ENCODE data around the gene DEAF1. TPM values are rescaled to one million over a fixed set of nuclear protein-coding genes. Genes with fewer than 3 reads are reported as not detected.
A peak's percentile ranks its signal among the peaks of the same experiment; 100 is the strongest.

DEAF1 gene
- total RNA-seq, 1 donor from 2014 or later, result 35.8 TPM

DNA sequence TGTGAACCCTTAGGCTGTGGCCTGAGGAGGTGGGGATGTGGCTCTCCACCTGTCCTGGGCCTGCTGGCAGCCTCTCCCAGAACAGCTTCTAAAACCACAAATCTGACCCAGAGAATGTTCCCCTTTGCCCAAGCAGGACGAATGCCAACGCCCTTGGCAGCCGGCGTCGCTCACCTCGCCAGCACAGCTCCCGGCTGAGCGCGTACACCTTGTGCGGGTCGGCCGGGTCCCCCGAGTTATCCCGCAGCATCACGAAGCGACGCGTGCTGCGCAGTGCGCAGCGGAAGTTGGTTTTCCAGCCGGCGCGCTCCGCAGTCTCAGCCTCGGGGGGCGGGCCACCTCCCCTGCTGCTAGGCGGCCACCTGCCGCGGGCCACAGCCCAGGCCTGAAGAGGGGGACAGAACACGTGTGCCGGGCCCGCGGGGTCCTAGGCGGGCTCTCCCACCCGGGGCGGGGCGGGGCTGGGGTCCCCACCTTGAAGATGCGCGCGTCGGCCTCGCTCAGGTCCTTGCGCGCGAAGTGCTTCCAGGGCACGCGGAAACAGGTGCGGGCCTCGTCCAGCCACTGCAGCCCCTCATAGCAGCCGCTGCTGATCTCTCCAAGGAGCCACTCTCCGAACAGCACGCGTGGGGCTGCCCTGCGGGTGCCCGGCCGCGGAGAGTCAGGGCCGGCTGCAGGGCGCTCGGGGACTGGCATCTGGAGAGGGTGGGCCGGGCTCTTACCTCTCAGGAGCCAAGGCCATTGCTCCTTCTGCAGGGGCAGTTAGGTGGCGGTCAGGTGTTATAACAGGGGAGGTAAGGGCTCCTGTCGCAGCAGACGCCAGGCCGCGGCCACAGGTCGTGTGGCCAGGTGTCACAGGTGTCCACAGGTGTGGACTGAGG, 80.2 kb downstream of the DEAF1 start:
- DNase-seq (ENCODE audit: low read depth), result peak; percentile 92

GRCh38 chr11:614021-614622, 80.9 kb downstream of the DEAF1 start:
- no peak for DNase-seq (ENCODE audit: low read depth)

GRCh38 chr11:613369-613968, 81.6 kb downstream of the DEAF1 start:
- peak; percentile 36 for DNase-seq (ENCODE audit: low read depth)

DNA sequence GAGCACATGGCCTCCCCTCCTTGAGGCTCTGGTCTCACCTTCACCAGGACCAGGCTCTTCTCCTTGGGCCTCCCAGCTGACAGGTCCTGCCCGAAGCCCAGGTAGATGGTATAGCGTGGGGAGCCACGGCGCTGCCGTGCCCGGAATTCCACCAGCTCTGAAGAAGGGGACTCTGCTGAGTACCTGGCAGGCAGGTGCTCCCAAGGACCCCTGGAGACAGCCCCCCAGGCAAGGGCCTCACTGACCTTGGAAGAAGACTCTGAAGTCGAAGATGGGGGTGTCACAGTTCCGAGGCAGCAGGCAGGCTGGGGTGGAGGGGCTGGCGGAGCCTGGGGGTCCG, 82.1 kb downstream of the DEAF1 start:
- DNase-seq (ENCODE audit: low read depth), result no peak

DNA sequence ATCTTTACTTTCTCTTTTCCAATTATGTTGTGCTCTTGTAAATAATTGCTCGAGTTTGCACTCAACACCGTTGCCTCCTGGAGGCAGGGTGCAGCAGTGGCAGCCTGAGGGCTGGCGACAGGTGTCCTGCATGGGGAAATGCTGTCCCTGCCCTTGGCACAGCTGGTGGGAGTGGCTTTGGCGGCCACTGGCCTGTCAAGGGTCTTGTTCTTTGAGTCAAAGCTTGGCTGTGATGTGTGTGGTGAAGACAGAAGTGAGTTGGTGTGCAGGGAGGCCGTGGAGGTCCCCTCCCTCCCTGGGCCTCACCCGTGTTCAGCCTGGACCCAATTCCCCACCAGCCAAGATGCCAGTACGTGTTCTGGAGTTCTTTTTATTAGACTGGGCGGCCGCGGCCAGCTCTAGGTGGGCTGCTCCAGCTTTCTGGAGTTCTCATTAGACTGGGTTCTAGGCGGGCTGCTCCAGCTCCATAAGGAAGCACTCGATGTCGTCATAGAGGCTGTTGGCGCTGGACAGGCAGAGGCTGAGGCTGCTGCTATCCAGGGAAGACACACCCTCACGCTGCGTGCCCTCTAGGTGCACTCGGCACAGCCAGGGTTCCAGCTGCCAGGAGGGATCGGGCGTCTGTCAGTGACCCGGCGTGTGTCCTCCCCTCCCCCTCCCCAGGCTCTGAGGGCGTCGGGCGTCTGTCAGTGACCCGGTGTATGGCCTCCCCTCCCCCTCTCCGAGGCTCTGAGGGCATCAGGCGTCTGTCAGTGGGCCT, 82.6 kb downstream of the DEAF1 start:
- DNase-seq (ENCODE audit: low read depth), result peak; percentile 95

DNA sequence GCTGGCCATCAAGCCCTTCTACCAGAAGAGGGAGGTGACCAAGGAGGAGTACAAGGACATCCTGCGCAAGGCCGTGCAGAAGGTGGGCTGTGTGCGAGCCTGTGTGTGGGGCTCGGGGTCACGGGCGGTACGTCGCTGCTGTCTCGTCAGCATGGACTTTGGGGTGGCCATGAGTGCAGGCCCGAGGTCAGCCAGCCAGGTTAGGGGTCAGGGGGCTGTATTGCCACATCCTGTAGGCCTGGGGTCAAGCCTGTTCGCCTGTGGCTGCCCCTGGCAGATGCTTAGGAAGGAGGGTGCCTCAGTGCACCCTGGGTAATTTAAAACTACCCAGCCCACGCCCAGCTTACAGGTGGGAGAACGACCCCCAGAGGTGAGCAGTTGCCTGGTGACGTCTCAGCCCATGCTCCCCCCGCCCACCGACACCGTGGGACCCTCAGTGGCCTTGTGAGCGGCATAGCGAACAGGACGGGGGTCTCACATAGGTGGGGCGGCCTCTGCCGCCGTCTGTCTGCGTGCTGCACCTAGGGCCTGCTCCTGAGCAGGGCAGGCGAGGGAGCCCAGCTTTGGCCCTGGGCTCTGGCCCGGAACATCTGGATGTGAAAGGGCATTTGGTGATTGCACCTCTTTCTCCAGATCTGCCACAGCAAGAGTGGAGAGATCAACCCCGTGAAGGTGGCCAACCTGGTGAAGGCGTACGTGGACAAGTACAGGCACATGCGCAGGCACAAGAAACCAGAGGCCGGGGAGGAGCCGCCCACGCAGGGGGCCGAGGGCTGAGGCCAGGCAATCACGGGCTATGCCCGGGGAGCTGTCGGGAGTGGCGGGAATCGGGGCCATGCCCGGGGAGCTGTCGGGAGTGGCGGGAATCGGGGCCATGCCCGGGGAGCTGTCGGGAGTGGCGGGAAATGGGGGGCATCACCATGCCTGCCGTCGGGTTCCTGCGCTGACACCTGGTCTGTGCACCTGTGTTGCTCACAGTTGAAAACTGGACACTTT, 83.7 kb downstream of the DEAF1 start:
- DNase-seq (ENCODE audit: low read depth), result no peak

DNA sequence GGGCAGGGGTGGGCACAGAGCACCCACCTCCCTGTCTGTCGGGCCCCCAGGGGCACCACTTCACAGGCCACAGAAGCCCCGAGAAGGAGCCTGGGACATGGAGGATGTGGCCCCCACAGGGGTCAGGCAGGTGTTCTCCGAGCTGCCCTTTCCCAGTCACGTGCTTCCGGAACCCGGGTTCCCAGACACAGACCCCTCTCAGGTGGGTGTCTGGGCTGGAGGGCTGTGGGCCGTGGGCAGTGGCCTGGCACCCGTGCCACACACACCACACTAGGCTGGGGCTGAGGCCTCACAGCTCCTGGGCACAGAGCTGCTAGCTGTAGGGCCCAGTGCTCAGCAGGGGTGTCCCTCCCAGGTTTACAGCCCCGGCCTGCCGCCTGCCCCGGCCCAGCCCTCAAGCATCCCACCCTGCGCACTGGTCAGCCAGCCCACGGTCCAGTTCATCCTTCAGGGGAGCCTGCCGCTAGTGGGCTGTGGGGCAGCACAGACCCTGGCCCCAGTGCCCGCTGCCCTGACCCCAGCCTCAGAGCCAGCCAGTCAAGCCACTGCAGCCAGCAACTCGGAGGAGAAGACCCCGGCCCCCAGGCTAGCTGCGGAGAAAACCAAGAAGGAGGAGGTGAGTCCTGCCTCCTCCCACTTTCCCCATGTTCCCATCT, 84.7 kb downstream of the DEAF1 start:
- no peak for DNase-seq (ENCODE audit: low read depth)

DNA sequence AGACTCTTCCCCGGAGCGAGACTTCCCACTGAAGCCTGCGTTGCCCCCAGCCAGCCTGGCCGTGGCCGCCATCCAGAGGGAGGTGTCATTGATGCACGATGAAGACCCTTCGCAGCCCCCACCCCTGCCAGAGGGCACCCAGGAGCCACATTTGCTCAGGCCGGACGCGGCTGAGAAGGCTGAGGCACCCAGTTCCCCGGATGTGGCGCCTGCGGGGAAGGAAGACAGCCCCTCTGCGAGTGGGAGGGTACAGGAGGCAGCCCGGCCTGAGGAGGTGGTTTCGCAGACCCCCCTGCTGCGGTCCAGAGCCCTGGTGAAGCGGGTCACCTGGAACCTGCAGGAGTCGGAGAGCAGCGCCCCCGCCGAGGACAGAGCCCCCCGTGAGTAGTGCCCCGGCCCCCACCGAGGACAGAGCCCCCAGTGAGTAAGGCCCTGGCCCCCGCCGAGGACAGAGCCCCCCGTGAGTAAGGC, 85.6 kb downstream of the DEAF1 start:
- no peak for DNase-seq (ENCODE audit: low read depth)

DNA sequence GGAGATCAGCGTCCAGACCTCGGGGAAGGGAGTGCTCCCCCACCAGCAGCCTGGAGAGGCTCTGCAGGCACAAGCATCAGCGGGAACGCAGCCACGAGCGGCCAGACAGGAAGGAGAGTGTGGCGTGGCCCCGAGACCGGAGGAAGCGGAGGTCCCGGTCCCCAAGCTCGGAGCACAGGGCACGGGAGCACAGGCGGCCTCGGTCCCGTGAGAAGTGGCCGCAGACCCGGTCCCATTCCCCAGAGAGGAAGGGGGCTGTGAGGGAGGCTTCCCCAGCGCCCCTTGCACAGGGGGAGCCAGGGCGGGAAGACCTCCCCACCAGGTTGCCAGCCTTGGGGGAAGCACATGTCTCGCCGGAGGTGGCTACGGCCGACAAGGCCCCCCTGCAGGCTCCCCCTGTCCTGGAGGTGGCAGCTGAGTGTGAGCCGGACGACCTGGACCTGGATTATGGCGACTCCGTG, 86.2 kb downstream of the DEAF1 start:
- DNase-seq (ENCODE audit: low read depth), result no peak

DNA sequence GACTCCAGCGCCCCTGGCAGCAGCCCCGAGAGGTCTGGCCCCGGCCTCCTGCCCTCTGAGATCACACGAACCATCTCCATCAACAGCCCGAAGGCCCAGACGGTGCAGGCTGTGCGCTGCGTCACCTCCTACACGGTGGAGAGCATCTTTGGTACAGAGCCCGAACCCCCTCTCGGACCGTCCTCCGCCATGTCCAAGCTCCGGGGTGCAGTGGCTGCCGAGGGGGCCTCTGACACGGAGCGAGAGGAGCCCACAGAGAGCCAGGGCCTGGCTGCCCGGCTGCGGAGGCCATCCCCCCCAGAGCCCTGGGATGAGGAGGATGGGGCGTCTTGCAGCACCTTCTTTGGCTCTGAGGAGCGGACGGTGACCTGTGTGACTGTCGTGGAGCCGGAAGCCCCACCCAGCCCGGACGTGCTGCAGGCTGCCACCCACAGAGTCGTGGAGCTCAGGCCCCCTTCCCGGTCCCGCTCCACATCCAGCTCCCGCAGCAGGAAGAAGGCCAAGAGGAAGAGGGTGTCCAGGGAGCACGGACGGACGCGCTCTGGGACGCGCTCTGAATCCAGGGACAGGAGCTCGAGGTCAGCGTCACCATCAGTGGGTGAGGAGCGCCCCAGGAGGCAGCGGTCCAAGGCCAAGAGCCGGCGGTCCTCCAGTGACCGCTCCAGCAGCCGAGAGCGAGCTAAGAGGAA, 86.9 kb downstream of the DEAF1 start:
- DNase-seq (ENCODE audit: low read depth), result no peak

DNA sequence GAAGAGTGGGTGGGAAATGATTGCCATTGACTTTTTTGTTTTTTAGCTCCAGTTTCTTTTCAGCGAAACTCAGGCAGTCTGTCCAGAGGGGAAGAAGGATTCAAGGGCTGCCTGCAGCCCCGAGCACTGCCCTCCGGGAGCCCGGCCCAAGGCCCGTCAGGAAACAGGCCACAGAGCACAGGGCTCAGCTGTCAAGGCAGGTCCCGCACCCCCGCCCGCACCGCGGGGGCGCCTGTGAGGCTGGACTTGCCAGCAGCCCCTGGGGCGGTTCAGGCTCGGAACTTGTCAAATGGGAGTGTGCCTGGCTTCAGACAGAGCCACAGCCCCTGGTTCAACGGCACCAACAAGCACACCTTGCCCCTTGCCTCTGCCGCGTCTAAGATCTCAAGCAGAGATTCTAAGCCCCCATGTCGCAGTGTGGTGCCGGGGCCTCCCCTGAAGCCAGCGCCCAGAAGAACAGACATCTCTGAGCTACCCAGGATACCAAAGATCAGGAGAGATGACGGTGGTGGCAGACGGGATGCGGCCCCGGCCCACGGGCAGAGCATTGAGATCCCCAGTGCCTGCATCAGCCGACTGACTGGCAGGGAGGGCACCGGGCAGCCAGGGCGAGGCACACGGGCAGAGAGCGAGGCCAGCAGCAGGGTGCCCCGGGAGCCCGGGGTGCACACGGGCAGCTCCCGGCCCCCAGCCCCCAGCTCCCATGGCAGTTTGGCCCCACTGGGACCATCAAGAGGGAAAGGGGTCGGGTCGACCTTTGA, 87.8 kb downstream of the DEAF1 start:
- DNase-seq (ENCODE audit: low read depth), result no peak

- no peak for DNase-seq (ENCODE audit: low read depth)
Measured at GRCh38 chr11:606245-606644, 88.8 kb downstream of the DEAF1 start.

- DNase-seq (ENCODE audit: low read depth), result no peak
Measured at GRCh38 chr11:605286-606129, 89.5 kb downstream of the DEAF1 start.

DNA sequence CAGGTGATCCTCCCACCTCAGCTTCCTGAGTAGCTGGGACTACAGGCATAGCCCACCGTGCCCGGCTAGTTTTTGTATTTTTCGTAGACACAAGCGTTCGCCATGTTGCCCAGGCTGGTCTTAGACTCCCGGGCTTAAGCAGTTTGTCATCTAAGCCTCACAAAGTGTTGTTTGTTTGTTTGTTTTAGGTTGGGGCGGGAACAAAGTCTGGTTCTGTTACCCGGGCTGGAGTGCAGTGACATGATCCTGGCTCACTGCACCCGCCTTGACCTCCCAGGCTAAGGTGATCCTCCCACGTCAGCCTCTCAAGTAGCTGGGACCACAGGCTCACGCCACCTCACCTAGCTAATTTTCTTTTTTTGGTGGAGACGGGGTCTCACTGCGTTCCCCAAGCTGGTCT, 91.9 kb downstream of the DEAF1 start:
- DNase-seq (ENCODE audit: low read depth), result no peak

GRCh38 chr11:601573-602245, 93.3 kb downstream of the DEAF1 start:
- no peak for DNase-seq (ENCODE audit: low read depth)

GRCh38 chr11:598005-598680, 96.9 kb downstream of the DEAF1 start:
- DNase-seq (ENCODE audit: low read depth), result no peak
